ENCODE measurements around the gene BIRC2.
A peak's percentile ranks its signal among the peaks of the same experiment; 100 is the strongest.

BIRC2 gene

GRCh38 chr11:102361086-102362031 is 14.3 kb downstream of the BIRC2 start:
- H3K4me2 ChIP-seq (ENCODE audit: low read length, poor library complexity, severe bottlenecking): no peak overlapping the region
- no peak overlapping the region for H2BK120ac ChIP-seq (ENCODE audit: low read depth, low read length)
- H3K14ac ChIP-seq (ENCODE audit: low read length in 2 of 2): no peak overlapping the region
- H3K27me3 ChIP-seq (ENCODE audit: control insufficient read depth in 1 of 2, insufficient read depth in 1 of 2, low read length in 2 of 2): no peaks in the 10 kb centered on the region
- H3K27ac ChIP-seq (ENCODE audit: low read length, poor library complexity, severe bottlenecking): no peak overlapping the region
- peaks cover 20 to 76% of the 10 kb centered on the region in 2 experiments for H3K36me3 ChIP-seq (ENCODE audit: control insufficient read depth in 1 of 2, insufficient read depth in 2 of 2, low read depth in 1 of 2, low read length in 2 of 2)
- no peak overlapping the region for H3K4ac ChIP-seq (ENCODE audit: low read depth in 1 of 2, low read length in 2 of 2)
- H2AFZ ChIP-seq (ENCODE audit: low read depth, low read length): no peak overlapping the region
- no peak overlapping the region for H2BK12ac ChIP-seq (ENCODE audit: low read length in 2 of 2)
- H4K91ac ChIP-seq (ENCODE audit: low read length): no peak overlapping the region
- H3K9me3 ChIP-seq (ENCODE audit: control insufficient read depth, low read length): no peaks in the 10 kb centered on the region
- no peak overlapping the region for H3K23ac ChIP-seq (ENCODE audit: low read length in 2 of 2)
- peak; percentile 52 for DNase-seq
- H2BK15ac ChIP-seq (ENCODE audit: low read depth, poor library complexity, severe bottlenecking): no peak overlapping the region
- no peak overlapping the region for H3K18ac ChIP-seq (ENCODE audit: low read depth in 1 of 2, low read length in 2 of 2)
- H4K8ac ChIP-seq (ENCODE audit: low read length): no peak overlapping the region
- no peak overlapping the region for H2BK5ac ChIP-seq (ENCODE audit: low read depth, low read length, poor library complexity, severe bottlenecking)
- H3K9ac ChIP-seq (ENCODE audit: low read length): no peak overlapping the region
- H2AK5ac ChIP-seq (ENCODE audit: low read length, severe bottlenecking): no peak overlapping the region
- no peaks in the 10 kb centered on the region for H3K4me1 ChIP-seq (ENCODE audit: control insufficient read depth, insufficient read depth, low read depth, low read length)
- peaks cover 16% of the 10 kb centered on the region for H3K79me1 ChIP-seq (replicated peaks; ENCODE audit: low read length, poor library complexity, severe bottlenecking)
- WGBS: 98% methylated on average over 4 of the region's 5 CpGs
- H3K4me3 ChIP-seq (ENCODE audit: insufficient read depth in 1 of 2, low read depth in 1 of 2, low read length in 2 of 2): no peak overlapping the region

- no peak overlapping the region for H3K4me2 ChIP-seq (ENCODE audit: low read length, poor library complexity, severe bottlenecking)
- no peaks in the 10 kb centered on the region for H3K27me3 ChIP-seq (ENCODE audit: control insufficient read depth in 1 of 2, insufficient read depth in 1 of 2, low read length in 2 of 2)
- WGBS: 93% methylated on average over 1 of the region's 1 CpG
Measured at GRCh38 chr11:102364991-102365390, 18.0 kb downstream of the BIRC2 start.

GRCh38 chr11:102367364-102367763 is 20.4 kb downstream of the BIRC2 start:
- H2AK5ac ChIP-seq (ENCODE audit: low read length, severe bottlenecking): no peak overlapping the region
- H2BK5ac ChIP-seq (ENCODE audit: low read depth, low read length, poor library complexity, severe bottlenecking): no peak overlapping the region
- no peaks in the 10 kb centered on the region for H3K4me1 ChIP-seq (ENCODE audit: control insufficient read depth, insufficient read depth, low read depth, low read length)
- H3K9ac ChIP-seq (ENCODE audit: low read length): no peak overlapping the region
- H3K79me1 ChIP-seq (replicated peaks; ENCODE audit: low read length, poor library complexity, severe bottlenecking): peaks cover 3% of the 10 kb centered on the region
- H3K27ac ChIP-seq (ENCODE audit: low read length, poor library complexity, severe bottlenecking): no peak overlapping the region
- H4K91ac ChIP-seq (ENCODE audit: low read length): no peak overlapping the region
- H3K27me3 ChIP-seq (ENCODE audit: control insufficient read depth in 1 of 2, insufficient read depth in 1 of 2, low read length in 2 of 2): no peaks in the 10 kb centered on the region
- H4K8ac ChIP-seq (ENCODE audit: low read length): no peak overlapping the region
- no peak overlapping the region for H3K4me3 ChIP-seq (ENCODE audit: insufficient read depth in 1 of 2, low read depth in 1 of 2, low read length in 2 of 2)
- peak; percentile 36 for DNase-seq
- no peak overlapping the region for H3K4ac ChIP-seq (ENCODE audit: low read depth in 1 of 2, low read length in 2 of 2)
- no peaks in the 10 kb centered on the region for H3K9me3 ChIP-seq (ENCODE audit: control insufficient read depth, low read length)
- no peak overlapping the region for H2AFZ ChIP-seq (ENCODE audit: low read depth, low read length)
- no peak overlapping the region for H2BK12ac ChIP-seq (ENCODE audit: low read length in 2 of 2)
- no peak overlapping the region for H2BK15ac ChIP-seq (ENCODE audit: low read depth, poor library complexity, severe bottlenecking)
- 86% methylated on average over 6 of the region's 6 CpGs for WGBS
- no peak overlapping the region for H3K23ac ChIP-seq (ENCODE audit: low read length in 2 of 2)
- H3K14ac ChIP-seq (ENCODE audit: low read length in 2 of 2): no peak overlapping the region
- H3K4me2 ChIP-seq (ENCODE audit: low read length, poor library complexity, severe bottlenecking): no peak overlapping the region
- H3K36me3 ChIP-seq (ENCODE audit: control insufficient read depth in 1 of 2, insufficient read depth in 2 of 2, low read depth in 1 of 2, low read length in 2 of 2): peaks cover 7 to 62% of the 10 kb centered on the region in 2 experiments
- H3K18ac ChIP-seq (ENCODE audit: low read depth in 1 of 2, low read length in 2 of 2): no peak overlapping the region
- no peak overlapping the region for H2BK120ac ChIP-seq (ENCODE audit: low read depth, low read length)

More at GRCh38 chr11:102364991-102365390, 18.0 kb downstream of the BIRC2 start:
- no peak overlapping the region for H4K91ac ChIP-seq (ENCODE audit: low read length)
- H3K4me3 ChIP-seq (ENCODE audit: insufficient read depth in 1 of 2, low read depth in 1 of 2, low read length in 2 of 2): no peak overlapping the region
- no peak overlapping the region for H3K23ac ChIP-seq (ENCODE audit: low read length in 2 of 2)
- peaks cover 14% of the 10 kb centered on the region for H3K79me1 ChIP-seq (replicated peaks; ENCODE audit: low read length, poor library complexity, severe bottlenecking)
- no peaks in the 10 kb centered on the region for H3K4me1 ChIP-seq (ENCODE audit: control insufficient read depth, insufficient read depth, low read depth, low read length)
- H3K4ac ChIP-seq (ENCODE audit: low read depth in 1 of 2, low read length in 2 of 2): no peak overlapping the region
- no peak overlapping the region for H2BK5ac ChIP-seq (ENCODE audit: low read depth, low read length, poor library complexity, severe bottlenecking)
- H3K36me3 ChIP-seq (ENCODE audit: control insufficient read depth in 1 of 2, insufficient read depth in 2 of 2, low read depth in 1 of 2, low read length in 2 of 2): peaks cover 18 to 82% of the 10 kb centered on the region in 2 experiments
- no peak overlapping the region for H2BK15ac ChIP-seq (ENCODE audit: low read depth, poor library complexity, severe bottlenecking)
- H4K8ac ChIP-seq (ENCODE audit: low read length): no peak overlapping the region
- no peak overlapping the region for H2AFZ ChIP-seq (ENCODE audit: low read depth, low read length)
- H3K9ac ChIP-seq (ENCODE audit: low read length): no peak overlapping the region
- H2BK12ac ChIP-seq (ENCODE audit: low read length in 2 of 2): no peak overlapping the region
- H3K14ac ChIP-seq (ENCODE audit: low read length in 2 of 2): no peak overlapping the region
- H3K18ac ChIP-seq (ENCODE audit: low read depth in 1 of 2, low read length in 2 of 2): no peak overlapping the region
- no peak overlapping the region for H2BK120ac ChIP-seq (ENCODE audit: low read depth, low read length)
- no peaks in the 10 kb centered on the region for H3K9me3 ChIP-seq (ENCODE audit: control insufficient read depth, low read length)
- no peak overlapping the region for H2AK5ac ChIP-seq (ENCODE audit: low read length, severe bottlenecking)
- H3K27ac ChIP-seq (ENCODE audit: low read length, poor library complexity, severe bottlenecking): no peak overlapping the region
- no peak for DNase-seq

DNA sequence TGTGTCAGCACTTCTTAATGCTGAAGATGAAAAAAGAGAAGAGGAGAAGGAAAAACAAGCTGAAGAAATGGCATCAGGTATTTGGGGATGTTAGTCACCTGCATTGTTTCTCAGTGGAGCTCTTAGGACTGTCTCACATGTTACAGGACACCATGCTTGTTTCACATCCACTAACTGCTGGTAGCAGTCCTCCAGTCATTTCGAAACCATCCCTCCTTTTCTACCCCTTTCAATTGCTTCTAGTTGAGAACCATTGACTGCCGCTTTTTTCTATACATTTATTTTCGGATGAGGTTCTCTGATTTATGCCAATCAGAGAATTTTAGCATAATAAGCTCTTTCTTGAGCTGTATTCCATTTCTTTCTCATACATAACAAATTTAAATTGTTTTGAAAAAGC is 21.5 kb downstream of the BIRC2 start:
- H3K27me3 ChIP-seq (ENCODE audit: control insufficient read depth in 1 of 2, insufficient read depth in 1 of 2, low read length in 2 of 2): no peaks in the 10 kb centered on the region
- H2BK15ac ChIP-seq (ENCODE audit: low read depth, poor library complexity, severe bottlenecking): no peak overlapping the region
- no peak overlapping the region for H2BK120ac ChIP-seq (ENCODE audit: low read depth, low read length)
- H3K23ac ChIP-seq (ENCODE audit: low read length in 2 of 2): no peak overlapping the region
- H3K18ac ChIP-seq (ENCODE audit: low read depth in 1 of 2, low read length in 2 of 2): no peak overlapping the region
- H2AK5ac ChIP-seq (ENCODE audit: low read length, severe bottlenecking): no peak overlapping the region
- DNase-seq: no peak
- H3K4ac ChIP-seq (ENCODE audit: low read depth in 1 of 2, low read length in 2 of 2): no peak overlapping the region
- WGBS: 100% methylated on average over 3 of the region's 3 CpGs
- no peaks in the 10 kb centered on the region for H3K9me3 ChIP-seq (ENCODE audit: control insufficient read depth, low read length)
- H2BK5ac ChIP-seq (ENCODE audit: low read depth, low read length, poor library complexity, severe bottlenecking): no peak overlapping the region
- H3K79me1 ChIP-seq (replicated peaks; ENCODE audit: low read length, poor library complexity, severe bottlenecking): peaks cover 3% of the 10 kb centered on the region
- H3K4me3 ChIP-seq (ENCODE audit: insufficient read depth in 1 of 2, low read depth in 1 of 2, low read length in 2 of 2): no peak overlapping the region
- H2BK12ac ChIP-seq (ENCODE audit: low read length in 2 of 2): no peak overlapping the region
- H3K36me3 ChIP-seq (ENCODE audit: control insufficient read depth in 1 of 2, insufficient read depth in 2 of 2, low read depth in 1 of 2, low read length in 2 of 2): peaks cover 7 to 51% of the 10 kb centered on the region in 2 experiments
- no peak overlapping the region for H4K91ac ChIP-seq (ENCODE audit: low read length)
- H3K14ac ChIP-seq (ENCODE audit: low read length in 2 of 2): no peak overlapping the region
- H3K4me1 ChIP-seq (ENCODE audit: control insufficient read depth, insufficient read depth, low read depth, low read length): no peaks in the 10 kb centered on the region
- no peak overlapping the region for H2AFZ ChIP-seq (ENCODE audit: low read depth, low read length)
- H3K9ac ChIP-seq (ENCODE audit: low read length): no peak overlapping the region
- no peak overlapping the region for H3K27ac ChIP-seq (ENCODE audit: low read length, poor library complexity, severe bottlenecking)
- no peak overlapping the region for H4K8ac ChIP-seq (ENCODE audit: low read length)
- H3K4me2 ChIP-seq (ENCODE audit: low read length, poor library complexity, severe bottlenecking): no peak overlapping the region

All from mesenchymal stem cell (in vitro differentiated cells and primary cell).